Stimulated activated CD4-positive, alpha-beta T cell treated with anti-CD3 and anti-CD28 coated beads, TNF-alpha, amount 100 ng/mL, for 48 hours (primary cell): ENCODE data around the gene SLIT3.

ENCODE experiments used
- DNase-seq, 3 donors: peaks; one replicate each; pipeline ENCODE4 v3.0.0-alpha.2; 2020; ENCODE audit warnings: low read depth in 3 of 3

Gene SLIT3

DNA sequence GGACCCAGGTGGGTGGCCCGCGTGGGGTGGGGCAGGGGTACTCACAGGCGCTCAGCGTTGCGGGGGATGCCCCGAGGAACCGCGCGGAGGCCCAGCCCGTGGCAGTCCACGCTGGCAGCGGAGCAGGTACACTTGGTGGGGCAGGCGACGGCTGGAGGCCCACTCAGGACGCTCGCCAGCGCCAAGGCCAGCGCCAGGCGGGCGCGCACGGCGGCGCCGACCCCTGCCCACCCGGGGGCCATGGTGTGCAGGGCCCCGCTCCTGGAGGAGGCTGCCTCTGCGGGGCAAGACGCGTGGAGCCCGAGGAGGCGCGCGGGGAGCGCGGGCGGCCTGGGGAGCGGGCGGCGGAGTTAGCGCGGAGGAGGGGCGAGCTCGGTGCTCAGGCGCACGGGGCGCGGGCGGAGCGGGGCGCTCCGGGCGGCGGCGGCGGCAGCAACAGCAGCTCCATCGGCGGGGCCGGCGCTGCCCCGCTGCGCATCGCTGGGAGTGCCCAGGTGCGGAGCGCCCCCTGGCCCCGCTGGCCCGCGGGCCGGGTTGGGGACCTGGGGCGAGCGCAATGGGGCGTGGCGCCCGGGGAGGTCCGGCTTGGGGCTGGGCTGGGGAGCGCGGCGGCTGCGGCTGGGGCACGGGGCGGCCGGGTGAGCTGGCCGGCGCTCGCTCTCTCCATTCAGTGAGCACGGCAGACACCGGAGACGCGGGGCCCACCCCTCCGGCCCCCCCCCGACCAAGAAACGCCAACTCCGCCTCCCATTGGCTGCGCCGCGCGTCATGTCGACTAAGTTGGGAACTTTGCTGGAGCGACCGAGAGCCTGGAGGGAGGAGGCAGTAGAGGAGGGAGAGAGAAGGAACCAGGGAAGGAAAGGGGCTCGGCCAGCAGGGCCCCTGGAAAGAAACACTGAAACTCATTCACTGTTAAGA is at the start of gene SLIT3:
Gene SLIT3, minus strand, starts transcription at position 672 of the 918 bp plus-strand sequence. Its CDS starts 430 bp downstream, at position 242.
- no peak for DNase-seq

DNA sequence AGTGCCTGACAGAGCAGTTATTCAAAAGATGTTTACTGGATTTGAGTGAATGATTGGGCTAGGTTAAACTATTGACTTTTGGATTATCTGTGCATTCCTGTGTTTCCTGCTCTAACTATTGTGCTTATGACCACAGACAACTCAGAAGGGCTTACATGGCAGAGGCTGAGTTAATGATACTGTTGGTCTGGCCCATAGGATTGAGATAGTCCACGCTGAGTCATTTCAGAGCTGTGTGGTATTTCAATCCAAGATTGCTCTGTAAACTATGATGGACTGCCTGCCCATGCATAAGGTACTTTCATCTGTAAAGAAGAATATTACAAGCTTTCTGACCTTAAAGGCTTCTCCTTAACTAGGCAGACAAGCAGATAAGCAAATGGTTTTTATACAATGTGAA is 49.1 kb upstream of the SLIT3 start:
- no peak for DNase-seq

DNA sequence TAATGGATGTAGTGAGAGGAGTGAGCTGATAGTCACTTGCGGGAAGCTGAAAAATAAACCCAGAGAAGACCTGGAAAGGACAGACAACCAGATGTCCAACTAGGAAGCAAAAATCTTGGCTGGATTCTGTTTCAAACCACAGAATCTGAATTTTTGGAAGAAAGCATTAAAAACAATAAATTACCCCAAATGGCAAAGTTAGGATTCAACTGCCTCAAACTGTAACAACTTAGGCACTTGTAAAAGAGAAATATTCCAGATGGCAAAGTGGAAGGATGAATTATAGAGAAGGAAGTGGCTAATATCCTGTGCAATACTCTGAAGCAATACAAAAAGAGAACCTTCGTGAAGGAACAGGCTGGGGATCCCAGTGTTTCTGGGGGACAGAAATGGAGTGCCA is 46.8 kb upstream of the SLIT3 start:
- DNase-seq: no peak

DNA sequence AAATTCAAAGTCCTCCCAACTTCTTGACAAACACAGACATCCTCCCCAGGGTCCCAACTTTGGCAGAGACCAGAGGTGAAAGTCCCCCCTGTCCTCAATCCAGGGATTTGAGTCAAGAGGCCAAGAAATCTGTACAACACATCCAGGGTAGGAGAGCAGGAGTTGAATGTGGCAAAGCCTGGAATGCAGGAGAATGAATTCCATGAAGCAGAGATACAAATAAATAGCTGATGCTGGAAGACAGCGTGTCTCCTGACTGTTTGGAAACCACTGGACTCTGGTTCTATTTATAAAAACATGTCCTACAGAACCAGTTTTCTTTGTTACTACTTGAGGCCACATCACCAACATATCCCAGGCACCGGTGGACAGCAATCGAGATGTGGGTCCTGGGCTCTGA is 43.7 kb upstream of the SLIT3 start:
- no peak for DNase-seq

DNA sequence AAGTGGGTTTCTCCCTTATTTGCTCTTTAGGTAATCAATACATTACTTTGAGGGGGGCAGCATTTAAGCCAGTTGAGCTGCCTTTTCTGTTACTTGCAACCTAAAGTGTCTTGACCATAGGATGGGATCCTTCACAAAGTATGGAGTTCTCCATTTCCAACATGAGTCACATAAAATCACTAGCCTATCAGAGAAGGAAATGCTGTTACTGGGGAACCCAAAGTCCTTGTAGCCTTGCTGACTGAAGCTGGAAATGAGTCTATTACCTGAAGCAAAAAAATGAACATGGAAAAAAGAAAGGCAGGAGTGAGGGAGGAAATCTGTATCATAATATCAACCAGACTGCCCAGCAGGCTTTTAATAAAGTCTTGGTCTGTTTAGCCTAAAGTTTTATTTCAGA is 42.8 kb upstream of the SLIT3 start:
- no peak for DNase-seq

DNA sequence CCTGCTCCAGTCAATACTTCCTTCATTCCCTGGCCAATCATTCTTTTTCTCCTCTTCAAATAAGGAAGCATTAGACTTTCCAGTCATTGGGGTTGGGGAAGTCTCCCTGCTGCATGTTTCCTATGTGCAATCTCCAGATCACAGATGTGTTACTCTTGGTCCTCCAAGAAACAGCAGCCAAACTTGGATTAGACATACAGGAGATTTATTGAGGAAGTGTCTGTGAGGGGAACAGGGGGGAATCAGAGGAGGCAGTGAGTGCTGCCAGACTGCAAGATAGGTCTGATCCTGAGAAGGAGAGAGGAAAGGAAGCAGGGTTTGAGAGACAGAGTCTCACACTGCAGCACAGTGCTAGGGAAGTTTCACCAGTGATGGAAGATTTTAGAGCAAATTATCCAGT is 40.6 kb upstream of the SLIT3 start:
- DNase-seq: no peak

DNA sequence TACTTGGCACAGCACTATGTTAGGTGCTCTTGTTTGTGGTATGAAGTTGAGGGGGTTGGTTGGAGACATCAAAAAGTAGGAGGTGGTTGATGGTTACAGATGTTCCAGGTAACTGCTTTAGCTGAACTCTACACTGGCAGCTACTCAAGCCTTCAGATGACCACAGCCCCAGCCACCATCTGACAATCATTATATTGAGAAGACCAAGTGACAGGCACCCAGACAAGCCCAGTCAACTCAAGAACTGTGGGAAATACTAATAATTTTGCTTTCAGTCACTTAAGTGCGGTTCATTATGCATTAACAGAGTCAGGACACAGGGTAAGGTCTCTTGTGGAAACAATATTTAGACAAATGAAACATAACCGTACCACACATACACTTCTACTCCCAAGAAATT is 38.9 kb upstream of the SLIT3 start:
- DNase-seq: no peak

DNA sequence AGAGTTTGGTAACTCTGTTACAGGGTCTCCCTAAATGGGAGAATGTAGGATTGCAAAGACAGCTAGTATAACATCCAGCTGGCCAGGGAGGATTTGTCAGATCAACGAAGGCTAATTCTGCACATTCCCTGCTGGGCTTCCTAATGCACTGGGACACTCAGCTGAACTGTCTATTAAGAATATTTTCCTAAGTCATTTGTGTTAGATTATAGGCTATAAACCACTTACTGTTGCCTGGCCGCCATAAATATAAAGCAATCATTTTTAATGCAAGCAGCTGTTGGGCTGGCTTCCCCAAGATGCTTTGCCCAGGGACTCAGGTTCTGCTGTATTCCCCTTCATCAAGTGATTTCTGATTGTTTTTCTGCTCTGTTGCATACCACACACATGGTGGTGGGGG is 35.3 kb upstream of the SLIT3 start:
- DNase-seq: no peak

DNA sequence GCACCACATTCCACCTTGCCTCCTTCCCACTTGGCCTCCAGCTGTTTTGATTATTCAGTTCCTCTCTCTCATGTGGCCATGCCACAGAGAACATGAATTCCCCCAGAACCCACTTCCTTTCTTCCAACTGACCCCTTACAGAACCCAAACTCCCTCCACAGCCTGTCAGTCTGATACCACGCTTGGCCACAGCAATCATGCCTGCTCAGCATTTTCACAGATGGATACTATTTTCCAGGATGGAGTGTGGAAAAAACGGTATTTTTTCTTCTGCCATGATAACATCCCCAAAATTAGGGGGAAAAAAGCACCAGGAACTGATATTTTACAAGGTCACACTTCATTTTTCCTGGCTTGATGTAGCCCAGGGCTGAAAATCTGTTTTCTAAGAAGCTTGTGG is 34.9 kb upstream of the SLIT3 start:
- DNase-seq: no peak

DNA sequence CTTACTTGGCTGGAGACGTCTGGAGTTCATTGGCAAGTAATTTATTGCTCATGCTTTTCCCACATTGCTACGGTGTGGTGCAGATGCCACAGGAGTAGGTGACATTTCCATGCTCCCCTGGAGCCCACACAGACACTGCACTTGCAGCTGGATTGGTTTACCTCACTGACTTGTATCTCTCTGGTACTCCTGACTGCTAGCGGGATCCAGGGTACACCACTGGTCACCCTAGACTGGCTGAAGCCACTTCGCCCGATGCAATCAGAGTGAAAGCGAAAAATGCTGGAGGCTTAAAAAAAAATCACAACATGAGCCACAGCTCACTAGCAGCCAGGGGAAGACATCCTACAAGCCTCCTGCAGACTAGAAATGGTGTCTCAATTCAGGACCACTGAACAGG is 32.6 kb upstream of the SLIT3 start:
- DNase-seq: no peak

DNA sequence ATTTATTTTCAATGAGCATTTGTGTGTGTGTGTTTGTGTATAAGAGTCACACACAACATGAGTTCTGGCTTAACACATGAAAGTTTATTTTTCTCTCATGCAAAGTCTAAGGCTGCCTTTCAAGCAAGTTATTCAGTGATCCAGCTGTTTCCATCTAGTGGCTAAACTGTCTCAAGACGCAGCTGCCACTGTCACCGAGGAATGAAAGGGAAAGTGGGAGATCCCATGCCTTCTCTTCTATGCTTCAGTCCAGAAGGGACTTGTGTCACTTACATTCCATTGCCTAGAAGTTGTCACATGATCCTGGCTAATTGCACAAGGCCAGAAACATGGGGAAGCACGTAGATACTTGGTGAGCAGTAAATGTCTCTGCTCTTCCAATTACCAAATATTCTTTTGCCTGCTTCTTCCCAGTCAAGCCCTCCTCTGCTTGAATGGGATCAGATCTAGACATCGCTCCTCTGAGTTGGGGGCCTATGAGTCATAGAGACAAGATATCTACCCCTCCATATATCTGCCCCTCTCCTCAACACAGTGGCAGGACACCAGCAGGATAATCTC is 30.4 kb upstream of the SLIT3 start:
- no peak for DNase-seq

DNA sequence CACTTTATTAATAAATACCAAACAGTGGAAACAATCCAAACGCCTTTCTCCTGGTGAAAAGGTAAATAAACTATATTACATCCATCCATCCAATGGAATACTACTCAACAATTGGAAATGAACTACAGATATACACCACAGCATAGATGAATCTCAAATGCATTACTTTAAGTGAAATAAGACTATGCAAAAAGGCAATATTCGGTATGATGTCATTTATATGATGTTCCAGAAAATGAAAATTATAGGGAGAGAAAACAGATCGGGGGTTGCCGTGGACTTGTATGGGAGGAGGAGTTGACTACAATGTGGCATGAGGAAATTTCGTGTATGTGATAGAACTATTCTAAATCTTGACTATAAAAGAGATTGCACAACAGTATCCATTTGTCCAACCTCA is 27.5 kb upstream of the SLIT3 start:
- no peak for DNase-seq

DNA sequence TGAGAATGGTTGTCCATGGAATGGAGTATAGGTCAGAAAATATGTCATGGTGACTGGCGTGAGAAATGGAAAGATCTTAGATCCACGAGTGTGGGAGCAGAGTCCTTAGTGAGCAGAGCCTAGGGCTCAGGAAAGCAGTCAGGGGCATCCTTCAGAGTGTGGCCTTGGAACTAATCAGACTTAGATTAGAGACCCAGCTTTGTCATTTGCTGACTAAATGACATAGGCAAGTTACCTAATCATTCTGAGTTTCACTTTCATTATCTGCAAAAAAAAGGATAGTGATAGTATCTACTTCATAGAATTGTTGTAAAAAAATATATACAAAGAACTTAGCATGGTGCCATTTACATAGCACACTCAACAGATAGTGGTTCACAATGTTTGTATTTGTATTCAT is 24.3 kb upstream of the SLIT3 start:
- no peak for DNase-seq

DNA sequence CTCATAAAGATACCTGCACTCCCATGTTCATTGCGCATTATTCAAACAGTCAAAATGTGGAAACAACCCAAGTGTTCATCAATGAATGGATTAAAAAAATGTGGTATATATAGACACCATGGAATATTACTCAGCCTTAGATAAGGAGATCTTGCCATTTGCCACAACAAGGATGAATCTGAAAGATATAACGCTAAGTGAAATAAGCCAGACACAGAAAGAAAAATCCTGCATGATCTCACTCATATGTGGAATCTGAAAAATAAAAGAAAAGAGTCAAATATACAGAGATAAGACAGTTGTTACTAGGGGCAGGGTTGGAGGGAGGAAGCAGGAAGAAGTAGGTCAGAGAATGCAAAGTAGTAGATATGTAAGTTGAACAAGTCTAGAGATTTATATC is 17.6 kb upstream of the SLIT3 start:
- DNase-seq: no peak

DNA sequence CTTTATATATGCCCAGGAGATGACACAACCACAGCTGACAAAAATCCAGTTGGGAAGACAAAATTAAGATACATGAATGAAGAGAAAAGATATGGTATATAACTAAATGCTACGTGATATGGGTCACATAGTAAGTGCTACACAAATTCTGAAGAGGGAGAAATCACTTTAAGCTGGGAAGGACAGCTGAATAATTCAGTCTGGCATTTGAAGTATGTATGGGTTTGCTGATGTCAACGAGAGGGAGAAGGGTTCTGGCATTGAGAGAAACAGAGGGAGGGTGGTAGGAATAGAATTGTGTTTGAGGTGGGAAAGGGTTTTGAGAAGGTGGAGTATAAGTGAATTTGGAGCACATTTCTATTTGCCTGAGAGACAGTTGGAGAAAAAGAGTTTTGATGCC is 6.7 kb upstream of the SLIT3 start:
- DNase-seq: no peak

DNA sequence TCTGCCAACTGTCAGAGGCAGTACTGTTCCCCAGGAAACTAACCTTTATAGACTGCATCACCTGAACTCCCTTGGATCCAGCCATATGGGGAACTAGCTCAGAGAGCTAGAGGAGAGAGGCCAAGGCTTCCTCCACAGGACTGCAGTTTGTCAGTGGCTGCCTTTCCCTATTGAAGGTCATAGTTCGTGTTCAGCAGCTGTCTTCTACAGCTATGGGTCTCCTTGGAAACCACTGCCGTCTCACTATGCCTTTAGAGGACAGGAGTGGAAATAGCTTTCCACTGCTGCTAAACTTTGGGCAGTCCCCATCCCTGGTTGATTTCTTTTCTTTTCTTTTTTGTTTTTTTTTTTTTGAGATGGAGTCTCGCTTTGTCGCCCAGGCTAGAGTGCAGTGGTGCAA is 4.4 kb upstream of the SLIT3 start:
- DNase-seq: no peak

DNA sequence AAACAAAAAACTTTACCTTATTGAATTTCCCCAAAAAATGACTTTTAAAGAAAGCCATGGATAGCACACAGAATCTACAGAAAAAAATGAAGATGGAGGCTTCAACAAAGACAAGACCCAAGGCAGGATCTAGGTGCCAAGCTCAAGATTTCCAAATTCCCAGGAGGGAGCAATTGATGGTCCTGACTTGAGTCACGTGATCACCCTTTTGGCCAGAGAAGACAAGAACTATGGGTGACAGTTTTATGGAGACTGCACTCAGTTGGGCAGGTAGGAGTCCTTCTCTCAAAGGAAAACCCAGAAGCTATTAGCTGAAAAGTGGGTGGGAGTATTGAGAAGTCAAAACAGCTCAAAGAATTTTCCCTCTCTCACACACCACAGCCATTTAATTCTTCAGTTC is 3.2 kb upstream of the SLIT3 start:
- no peak for DNase-seq

DNA sequence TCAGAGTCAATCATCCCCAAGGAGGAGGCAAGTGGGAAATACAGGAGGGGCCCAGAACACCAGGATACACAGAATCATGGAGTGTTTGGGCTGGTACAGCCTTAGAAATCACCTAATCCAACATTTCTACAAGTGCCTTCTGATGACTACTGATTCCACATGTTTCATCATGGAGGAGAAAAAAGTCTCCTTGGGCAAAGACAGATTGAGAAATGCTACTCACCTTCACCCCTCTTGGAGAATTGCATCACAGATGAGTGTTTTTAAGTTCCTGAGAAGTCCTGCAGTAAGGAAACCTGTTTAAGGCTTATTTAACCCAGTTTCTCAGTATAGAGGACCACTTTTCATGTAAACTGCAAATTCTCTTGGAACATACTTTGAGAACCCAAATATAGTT is 2.2 kb upstream of the SLIT3 start:
- DNase-seq: no peak

DNA sequence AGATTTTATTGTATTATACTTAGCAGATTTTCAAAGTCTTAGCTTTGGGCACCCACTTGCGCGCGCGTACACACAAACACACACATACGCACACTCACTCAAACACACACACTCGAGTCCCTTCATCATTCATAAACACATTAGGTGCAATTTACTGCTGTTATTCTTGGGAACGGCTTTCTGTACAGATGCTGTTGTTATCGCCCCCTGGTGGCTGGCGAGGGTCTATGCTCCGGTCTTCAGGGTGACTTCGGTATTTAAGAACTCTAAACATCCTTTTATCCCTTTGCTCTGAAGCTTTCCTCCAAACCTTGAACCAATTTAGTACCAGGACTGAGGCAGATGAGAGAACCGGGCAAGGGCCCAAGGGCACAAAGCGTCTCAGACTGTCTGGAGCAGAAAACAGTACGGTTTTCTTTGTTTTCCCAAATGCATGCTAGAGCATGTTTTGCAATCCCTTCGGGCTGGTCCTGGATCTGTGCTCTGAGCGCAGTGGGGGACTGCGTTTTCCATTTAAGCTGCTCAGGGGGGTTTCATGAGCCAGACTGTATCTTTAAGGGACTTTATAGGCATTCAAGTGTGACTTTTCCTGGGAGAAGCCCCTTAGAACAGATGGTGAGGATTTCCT is 1.7 kb upstream of the SLIT3 start:
- peak; percentile 38 to 59 (median 48) for DNase-seq

DNA sequence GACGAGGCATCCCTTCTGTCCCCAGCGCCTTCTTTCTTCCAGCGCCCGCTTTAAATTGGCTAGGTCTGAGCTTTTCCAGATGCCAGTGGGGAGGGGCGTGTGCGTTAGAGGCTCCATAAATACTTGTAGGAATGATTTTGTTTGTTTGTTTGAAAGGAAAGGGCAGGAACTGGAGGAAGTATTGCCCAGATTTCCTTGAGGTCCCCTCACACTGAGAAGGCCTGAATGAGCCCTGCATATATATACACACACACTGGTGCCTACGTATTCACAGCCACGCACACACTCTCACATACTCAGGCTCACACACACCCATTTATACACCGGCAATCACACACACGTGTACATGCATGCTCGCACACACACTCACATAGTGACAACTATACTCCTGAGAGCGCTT is 1.0 kb upstream of the SLIT3 start:
- DNase-seq: no peak

DNA sequence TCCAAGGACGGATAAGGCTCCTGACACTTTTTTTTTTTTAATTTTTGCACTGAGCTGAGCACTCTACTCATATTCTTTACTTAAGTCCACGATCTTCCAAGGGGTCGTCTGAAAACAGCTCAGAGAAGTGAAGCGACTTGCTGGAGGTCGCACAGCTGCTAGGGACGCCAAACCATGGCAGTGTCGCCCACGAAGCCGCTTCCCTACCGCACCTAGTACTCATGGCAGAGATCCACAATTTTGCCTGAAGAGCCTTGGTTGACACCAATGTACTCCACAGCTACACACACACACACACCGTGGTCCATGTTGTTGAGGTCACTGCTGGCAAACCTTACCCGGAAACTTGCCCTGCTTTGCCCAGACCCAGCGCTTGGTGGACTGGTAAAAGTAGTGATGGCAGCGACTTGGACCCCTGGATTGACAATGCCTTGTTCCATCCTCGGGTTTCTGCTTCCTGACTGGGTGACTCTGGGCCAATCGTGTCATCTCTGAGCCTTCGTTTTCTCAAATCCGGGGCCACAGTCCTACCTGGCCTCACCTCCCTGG is 521 bp upstream of the SLIT3 start:
- DNase-seq: no peak

DNA sequence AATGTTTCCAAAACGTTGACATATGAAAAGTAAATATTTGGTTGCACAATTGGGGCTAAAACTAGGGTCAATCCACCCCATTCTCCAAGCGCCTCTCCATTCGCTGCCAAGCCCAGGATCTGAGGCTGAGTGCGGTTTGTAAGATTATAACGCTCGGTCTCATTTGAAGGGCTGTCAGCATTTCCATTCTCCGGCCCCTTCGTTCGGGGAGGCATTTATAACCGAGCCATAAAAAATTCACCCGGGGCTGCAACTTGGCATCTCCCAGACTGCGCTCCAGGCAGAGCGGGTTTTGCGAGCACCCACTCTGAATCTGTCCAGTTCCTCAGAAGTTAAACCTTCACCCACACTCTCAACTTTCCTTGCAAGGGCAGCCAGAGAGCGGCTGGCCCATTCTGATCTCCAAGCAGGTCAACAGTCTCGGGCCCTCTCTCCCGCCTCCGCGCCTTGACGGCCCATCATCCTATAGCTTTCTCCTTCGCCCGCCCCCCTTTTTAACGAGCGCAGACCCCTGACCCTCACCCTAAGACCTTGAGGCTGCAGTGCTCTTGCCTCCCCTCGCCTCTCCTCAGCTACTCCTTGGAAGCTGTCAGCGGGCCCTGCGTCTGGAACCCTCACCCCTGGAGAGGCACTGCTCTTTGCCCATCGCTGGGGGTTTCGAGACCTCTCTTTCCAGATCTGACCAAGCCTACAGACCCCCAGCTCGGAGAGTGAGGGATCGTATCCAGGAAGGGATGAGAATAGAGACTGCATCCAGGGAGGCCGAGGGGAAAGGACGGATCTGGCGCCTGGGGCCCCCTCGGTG is 1.1 kb downstream of the SLIT3 start:
- no peak for DNase-seq
